ENCODE measurements around the gene ANKLE2. TPM values are rescaled to one million over a fixed set of nuclear protein-coding genes. Genes with fewer than 3 reads are reported as not detected.

The ANKLE2 gene
- total and polyA plus RNA-seq, 10 of the 15 experiments (the other 5 are each of a cell fraction or from before 2014, with no cell fraction given), result 4.3 to 89.4 (median 53.0) TPM

GRCh38 chr12:132700212-132700822 is 61.3 kb downstream of the ANKLE2 start (continued):
- TF ChIP-seq HSF1 (IDR thresholded peaks at IDR 0.05; ENCODE audit: low read depth, low read length) (no peak), ATF2 (IDR thresholded peaks at IDR 0.05; ENCODE audit: low read length) (peak; percentile 23; the same call in 1 of the 2 replicates), POLR2A (IDR thresholded peaks at IDR 0.05; ENCODE audit: low read depth, low read length) (no peak), NFYA (IDR thresholded peaks at IDR 0.05; ENCODE audit: borderline replicate concordance, low read depth, low read length) (no peak), ATF3 (IDR thresholded peaks at IDR 0.05; ENCODE audit: borderline replicate concordance, extremely low read depth, low read depth, low read length) (no peak), WRNIP1 (IDR thresholded peaks at IDR 0.05; ENCODE audit: borderline replicate concordance, low read depth, low read length) (no peak), PML (IDR thresholded peaks at IDR 0.05; ENCODE audit: low read length) (no peak), CHD2 (IDR thresholded peaks at IDR 0.05; ENCODE audit: borderline replicate concordance, low read depth, low read length) (no peak), YBX1 (IDR thresholded peaks at IDR 0.05) (no peak), MAX (IDR thresholded peaks at IDR 0.05; ENCODE audit: low read depth, low read length) (no peak), RB1 (IDR thresholded peaks at IDR 0.05; ENCODE audit: borderline replicate concordance) (no peak), E2F8 (IDR thresholded peaks at IDR 0.05; ENCODE audit: low read depth, partially characterized antibody) (no peak), RUNX3 (IDR thresholded peaks at IDR 0.05; ENCODE audit: low read length) (peak; percentile 88), PKNOX1 (IDR thresholded peaks at IDR 0.05) (no peak), IRF3 (IDR thresholded peaks at IDR 0.05) (no peak), IKZF1 (conservative IDR thresholded peaks at IDR 0.05) (no peak; the same call in 1 of the 2 replicates), SIN3A (IDR thresholded peaks at IDR 0.05; ENCODE audit: low read depth, low read length) (no peak), POU2F2 (IDR thresholded peaks at IDR 0.05; ENCODE audit: borderline replicate concordance, low read depth, low read length) (peak; percentile 90), HDAC2 (IDR thresholded peaks at IDR 0.05) (no peak), SUPT20H (IDR thresholded peaks at IDR 0.05; ENCODE audit: borderline replicate concordance, control insufficient read depth, low read depth, low read length) (no peak), FOXM1 (IDR thresholded peaks at IDR 0.05; ENCODE audit: low read depth, low read length) (no peak)
